ENCODE measurements around the gene TBXA2R.
A peak's percentile ranks its signal among the peaks of the same experiment; 100 is the strongest.
"Not testable (repeated sequence)": the region's sequence is repeated elsewhere in the genome, so short reads cannot be mapped to it uniquely, and the experiment has no call there.

The TBXA2R gene

DNA sequence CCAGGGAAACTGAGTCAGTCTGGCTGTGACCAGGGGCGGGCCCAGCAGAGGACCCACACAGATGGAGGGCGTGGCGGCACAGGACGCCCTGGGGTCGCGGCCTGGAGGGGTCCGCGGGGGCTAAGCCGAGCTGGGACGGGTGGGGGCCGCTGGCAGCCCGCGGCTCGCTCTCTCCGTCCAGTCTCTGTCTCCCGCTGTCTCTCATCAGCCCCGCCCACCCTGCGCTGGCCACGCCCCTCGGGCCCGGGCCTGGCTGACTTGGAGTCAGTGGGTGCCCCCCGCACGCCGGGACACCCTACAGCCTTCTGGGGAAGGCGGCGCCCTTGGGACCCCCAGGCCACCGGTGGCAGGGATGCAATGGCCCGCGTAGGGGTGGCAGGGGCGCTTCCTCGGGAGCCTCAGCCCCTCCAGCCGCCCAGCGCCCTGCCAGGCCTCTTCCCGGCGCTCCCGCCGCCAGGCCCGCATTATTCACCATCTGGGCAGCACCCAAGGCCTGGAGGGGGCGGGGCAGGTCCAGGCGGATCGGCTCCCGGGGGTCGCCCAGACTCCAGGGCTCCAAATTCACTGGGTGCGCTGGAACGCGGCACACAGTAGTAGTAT lies at the start of gene TBXA2R:
TSS of gene TBXA2R (minus strand) at position 186 of the 600 bp plus-strand sequence. CDS start 6,241 bp downstream, outside the sequence.
- peak; percentile 50 for DNase-seq (ENCODE audit: low read depth)

- peak; percentile 59 for DNase-seq (ENCODE audit: low read depth)
Measured at GRCh38 chr19:3656073-3656746, 49.5 kb upstream of the TBXA2R start.

DNA sequence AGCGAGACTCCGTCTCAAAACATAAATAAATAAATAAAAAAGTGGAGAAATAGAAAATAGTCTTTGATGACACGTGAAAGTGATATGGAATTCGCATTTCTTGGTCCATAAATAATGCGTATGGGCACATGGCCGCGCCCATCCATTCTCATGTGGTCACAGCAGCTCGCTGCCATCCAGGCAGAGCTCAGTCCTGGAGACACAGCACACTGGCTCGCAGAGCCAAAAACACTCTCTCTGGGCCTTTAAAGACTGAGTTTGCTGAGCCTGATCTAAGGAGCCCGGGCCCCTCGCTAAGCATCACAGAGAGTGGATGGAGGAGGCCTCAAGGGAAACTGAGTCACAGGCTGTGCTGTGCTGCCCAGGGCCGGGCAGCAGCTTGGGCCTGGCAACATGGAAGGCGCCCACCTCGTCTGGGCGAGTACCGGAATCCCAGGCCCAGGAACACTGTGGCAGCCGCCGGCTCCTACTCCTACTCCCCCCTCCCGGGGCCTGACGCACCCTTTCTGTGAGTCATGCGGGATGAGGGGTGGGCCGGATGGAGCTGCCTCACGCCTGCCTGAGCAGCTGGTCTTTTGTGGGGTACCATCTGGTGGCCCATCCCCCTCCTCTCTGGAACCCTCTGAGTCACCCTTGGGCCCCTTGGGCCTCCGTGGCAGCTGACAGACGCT lies 48.9 kb upstream of the TBXA2R start:
- peak; percentile 96 for DNase-seq (ENCODE audit: low read depth)

- no peak for DNase-seq (ENCODE audit: low read depth)
Measured at GRCh38 chr19:3653865-3654513, 47.3 kb upstream of the TBXA2R start.

- DNase-seq (ENCODE audit: low read depth): no peak
Measured at GRCh38 chr19:3653081-3653795, 46.6 kb upstream of the TBXA2R start.

DNA sequence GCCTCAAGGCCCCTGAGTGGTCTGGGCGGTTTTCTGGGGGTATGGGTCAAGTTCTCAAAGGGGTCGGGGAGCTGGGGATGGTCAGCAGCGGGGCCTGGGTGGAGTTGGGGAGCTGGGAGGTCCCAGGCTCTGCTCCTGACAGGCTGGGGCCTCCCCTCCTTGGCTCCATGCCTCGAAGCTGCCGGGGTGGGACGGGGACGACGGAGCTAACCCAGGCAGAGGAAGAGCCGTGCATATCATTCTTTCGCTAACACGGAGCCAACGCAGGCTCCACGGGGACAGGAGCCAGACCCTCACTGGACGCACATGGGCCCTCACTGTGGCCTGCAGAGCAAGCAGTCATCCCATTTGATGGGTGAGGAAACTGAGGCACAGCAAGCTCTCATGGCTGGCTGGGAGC lies 45.7 kb upstream of the TBXA2R start:
- DNase-seq (ENCODE audit: low read depth): no peak

DNA sequence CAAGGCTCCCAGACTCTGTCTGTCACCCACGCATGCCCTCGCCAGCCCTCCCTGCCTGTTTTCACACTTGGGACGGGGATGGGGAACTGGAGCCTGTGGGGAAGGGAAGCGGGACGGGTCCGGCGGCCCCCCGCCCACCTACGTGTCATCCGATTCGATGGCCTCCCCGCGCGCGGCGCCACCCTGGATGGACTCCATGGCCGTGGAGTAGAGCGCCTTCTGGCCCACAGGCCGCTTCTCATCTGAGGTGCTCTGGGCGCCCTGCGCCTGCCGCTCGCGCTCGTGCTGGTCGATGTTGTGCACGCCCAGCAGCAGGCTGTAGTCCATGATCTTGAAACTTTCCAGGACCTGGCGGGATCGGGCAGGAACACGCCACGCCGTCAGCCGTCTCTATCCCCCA lies 45.0 kb upstream of the TBXA2R start:
- DNase-seq (ENCODE audit: low read depth): no peak

- DNase-seq (ENCODE audit: low read depth): no peak
Measured at GRCh38 chr19:3649888-3650287, 43.2 kb upstream of the TBXA2R start.

GRCh38 chr19:3648037-3648905 lies 41.6 kb upstream of the TBXA2R start:
- DNase-seq (ENCODE audit: low read depth): no peak

DNA sequence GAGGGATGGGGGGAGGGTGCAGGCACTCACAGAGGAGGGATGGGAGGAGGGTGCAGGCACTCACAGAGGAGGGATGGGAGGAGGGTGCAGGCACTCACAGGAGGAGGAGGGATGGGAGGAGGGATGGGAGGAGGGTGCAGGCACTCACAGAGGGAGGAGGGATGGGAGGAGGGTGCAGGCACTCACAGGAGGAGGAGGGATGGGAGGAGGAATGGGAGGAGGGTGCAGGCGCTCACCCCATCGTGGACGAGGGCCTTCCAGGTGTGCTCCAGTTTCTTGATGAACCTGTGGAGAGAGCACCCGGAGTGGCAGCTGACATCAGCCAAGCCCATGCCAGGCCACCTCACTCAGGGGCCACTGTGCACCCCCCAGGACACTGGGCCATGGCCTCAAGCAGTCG lies 40.4 kb upstream of the TBXA2R start:
- DNase-seq (ENCODE audit: low read depth): not testable (repeated sequence)

GRCh38 chr19:3646336-3647092 lies 39.8 kb upstream of the TBXA2R start:
- DNase-seq (ENCODE audit: low read depth): peak; percentile 13

- DNase-seq (ENCODE audit: low read depth): no peak
Measured at GRCh38 chr19:3645726-3646125, 39.1 kb upstream of the TBXA2R start.

- DNase-seq (ENCODE audit: low read depth): no peak
Measured at GRCh38 chr19:3645067-3645396, 38.4 kb upstream of the TBXA2R start.

DNA sequence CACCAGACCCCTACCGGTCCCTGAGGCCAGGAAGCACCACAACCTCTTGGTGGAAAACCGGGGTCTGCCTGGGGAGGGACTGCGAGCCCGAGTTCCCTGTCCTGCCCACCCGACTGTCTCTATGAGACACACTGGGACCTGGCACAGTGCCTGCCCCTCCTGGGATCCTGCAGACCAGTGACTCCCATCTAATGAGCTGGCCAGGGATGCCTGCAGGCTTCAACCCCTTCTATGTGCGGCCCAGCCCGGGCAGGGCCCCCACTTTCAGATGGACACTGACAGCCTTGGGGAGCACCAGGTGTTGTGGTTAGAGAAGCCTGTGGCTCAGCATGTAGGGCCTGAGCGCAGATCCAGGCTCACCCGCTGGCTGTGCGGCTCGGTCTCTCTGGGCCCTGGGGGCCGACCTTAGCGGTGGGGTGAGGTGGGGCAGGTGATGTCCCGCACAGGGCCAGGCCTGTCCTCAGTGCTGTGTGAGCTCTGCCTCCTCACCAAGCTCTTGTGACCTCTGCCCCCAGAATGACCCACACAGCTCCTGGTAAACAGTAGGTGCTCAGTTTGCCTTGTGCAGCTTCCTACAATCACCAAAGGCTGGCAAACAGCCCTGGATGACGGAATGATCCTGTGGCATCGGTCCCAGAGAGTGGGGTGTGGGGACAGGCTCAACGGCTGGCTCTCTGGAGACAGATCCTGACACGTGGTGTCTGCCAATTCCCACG lies 37.8 kb upstream of the TBXA2R start:
- DNase-seq (ENCODE audit: low read depth): no peak

DNA sequence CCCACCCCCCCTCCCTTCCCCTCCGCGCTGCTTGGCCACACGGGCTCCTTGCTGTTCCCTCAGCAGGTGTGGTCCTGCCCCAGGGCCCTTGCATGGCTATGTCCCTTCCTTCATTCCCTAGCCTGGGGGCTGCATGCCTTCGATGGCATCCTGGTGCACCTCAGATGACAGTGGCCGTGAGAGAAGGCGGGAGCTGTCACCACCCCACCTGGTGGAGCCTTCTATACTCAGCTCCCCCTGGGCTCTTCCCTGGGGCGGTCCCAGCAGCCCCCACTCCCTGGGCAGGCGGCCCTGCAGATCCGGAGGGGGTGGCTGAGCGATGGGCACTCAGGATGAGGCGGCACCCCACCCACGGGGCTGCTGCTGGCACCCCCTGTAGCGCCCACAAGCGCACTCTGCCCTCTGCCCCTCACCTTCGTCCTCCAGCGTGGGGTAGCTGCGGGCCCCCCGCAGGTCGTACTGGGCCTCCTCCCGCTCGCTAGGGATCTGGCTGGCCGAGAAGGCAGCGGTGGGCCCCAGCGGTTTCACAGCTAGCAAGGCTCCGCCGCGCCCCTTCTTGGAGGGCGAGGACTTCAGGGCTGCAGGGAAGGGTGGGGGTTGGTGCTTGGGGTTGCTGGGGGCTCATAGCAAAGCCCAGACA lies 37.1 kb upstream of the TBXA2R start:
- no peak for DNase-seq (ENCODE audit: low read depth)

- DNase-seq (ENCODE audit: low read depth): no peak
Measured at GRCh38 chr19:3642987-3643673, 36.5 kb upstream of the TBXA2R start.

DNA sequence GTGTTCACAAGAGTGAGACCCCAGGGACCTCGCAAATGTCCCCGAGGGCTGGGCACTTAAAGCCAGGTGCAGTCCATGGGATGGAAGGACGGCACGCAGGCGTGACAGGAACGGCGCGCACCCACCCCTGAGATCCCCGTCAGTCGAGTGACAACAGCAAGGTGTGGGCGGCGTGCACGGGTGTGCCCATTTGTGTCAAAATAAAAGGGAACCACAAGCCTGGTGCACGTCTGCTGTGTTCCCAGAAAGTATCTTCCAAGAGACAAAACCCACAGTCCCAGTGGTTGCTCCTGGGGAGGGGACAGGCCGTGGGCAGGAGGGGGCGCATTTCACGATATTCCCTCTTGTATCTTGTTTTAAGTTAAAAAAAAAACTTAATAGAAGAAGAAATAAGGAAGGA lies 35.6 kb upstream of the TBXA2R start:
- no peak for DNase-seq (ENCODE audit: low read depth)

- DNase-seq (ENCODE audit: low read depth): no peak
Measured at GRCh38 chr19:3641515-3642269, 35.0 kb upstream of the TBXA2R start.

Measured in amniotic epithelial cell (primary cell).